Tibial nerve (tissue), 3 donors: Measurements from ENCODE around the gene MED20.

ENCODE experiments used
- CTCF ChIP-seq, 5 experiments: fragments of 200-600 bp in 3 of 5; fragments of 450-650 bp in 2 of 5; sonication (generic) in 3 of 5; IDR thresholded peaks; one replicate each; pipeline ENCODE4 v1.5.1; 2016 to 2019; ENCODE audit warnings: antibody characterized with exemption in 5 of 5, mild to moderate bottlenecking in 3 of 5, moderate library complexity in 2 of 5
- POLR2A ChIP-seq, 2 donors: fragments of 450-650 bp; IDR thresholded peaks; one replicate each; pipeline ENCODE4 v1.6.1; 2017; ENCODE audit warnings: antibody characterized with exemption in 2 of 2, mild to moderate bottlenecking in 2 of 2, moderate library complexity in 2 of 2

DNA sequence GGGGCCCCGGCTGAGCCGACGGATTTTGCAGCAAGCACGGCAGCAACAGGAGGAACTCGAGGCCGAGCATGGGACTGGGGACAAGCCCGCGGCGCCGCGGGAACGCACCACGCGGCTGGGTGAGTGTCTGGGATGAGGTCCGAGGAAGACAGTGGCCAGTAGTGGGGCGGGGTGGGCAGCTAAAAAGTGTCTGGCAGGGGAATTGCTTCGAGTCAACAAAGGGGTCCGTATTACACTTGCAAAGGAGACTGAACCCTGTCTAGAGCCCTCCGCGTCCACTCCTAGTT, 716 bp upstream of the MED20 start:
- TF ChIP-seq POLR2A (IDR thresholded peaks at IDR 0.05) (no peak), CTCF (IDR thresholded peaks at IDR 0.05) (no peak)
